ENCODE results near the gene FAM241A. TPM values are rescaled to one million over a fixed set of nuclear protein-coding genes. Genes with fewer than 3 reads are reported as not detected.

The FAM241A gene
- total and polyA plus RNA-seq, 2 of the 13 experiments (the other 11 are each of a cell fraction or from before 2014, with no cell fraction given), result 0.61 to 0.69 TPM

- TF ChIP-seq HMGXB3 (CRISPR knock-in tag; IDR thresholded peaks at IDR 0.05; ENCODE audit: borderline replicate concordance) (peak; percentile 63; the same call in 1 of the 2 replicates), CERS6 (CRISPR knock-in tag; IDR thresholded peaks at IDR 0.05) (no peak), PBX2 (CRISPR knock-in tag; IDR thresholded peaks at IDR 0.05) (no peak), ZNF143 (CRISPR knock-in tag; IDR thresholded peaks at IDR 0.05) (no peak), ZNF121 (CRISPR knock-in tag; IDR thresholded peaks at IDR 0.05) (no peak), KMT2A (CRISPR knock-in tag; IDR thresholded peaks at IDR 0.05) (peak; percentile 42; the same call in 1 of the 2 replicates), ZNF317 (CRISPR knock-in tag; IDR thresholded peaks at IDR 0.05) (no peak; the same call in 1 of the 2 replicates), BORCS8-MEF2B (CRISPR knock-in tag; IDR thresholded peaks at IDR 0.05) (no peak), HNF1A (IDR thresholded peaks at IDR 0.05; ENCODE audit: low read depth) (peak; percentile 62), HNF1A (CRISPR knock-in tag; IDR thresholded peaks at IDR 0.05; ENCODE audit: borderline replicate concordance) (no peak; the same call in 1 of the 2 replicates), RXRA (CRISPR knock-in tag; IDR thresholded peaks at IDR 0.05) (no peak; the same call in 1 of the 2 replicates), EZH2 (conservative IDR thresholded peaks at IDR 0.05; ENCODE audit: low read depth, low read length) (no peak), ZC3H13 (CRISPR knock-in tag; IDR thresholded peaks at IDR 0.05) (peak; percentile 20), KDM5A (IDR thresholded peaks at IDR 0.05; ENCODE audit: borderline replicate concordance, low read length) (no peak), ZNF782 (CRISPR knock-in tag; IDR thresholded peaks at IDR 0.05; ENCODE audit: borderline replicate concordance) (no peak), ZNF354B (CRISPR knock-in tag; IDR thresholded peaks at IDR 0.05) (no peak), ZNF3 (CRISPR knock-in tag; IDR thresholded peaks at IDR 0.05) (no peak), FOXA1 (IDR thresholded peaks at IDR 0.05) (no peak), FOXA1 (CRISPR knock-in tag; IDR thresholded peaks at IDR 0.05) (peak; percentile 44; the same call in 1 of the 2 replicates), DPF2 (CRISPR knock-in tag; IDR thresholded peaks at IDR 0.05; ENCODE audit: borderline replicate concordance, low read depth) (no peak)
These were observed 85.9 kb downstream of the FAM241A start (continued) for GRCh38 chr4:112230879-112231778.

Data from HepG2 (cell line).